Measurements from ENCODE around the gene AXIN2. TPM values are rescaled to one million over a fixed set of nuclear protein-coding genes. Genes with fewer than 3 reads are reported as not detected.
"Not testable (repeated sequence)": the region's sequence is repeated elsewhere in the genome, so short reads cannot be mapped to it uniquely, and the experiment has no call there.

Gene AXIN2
- total RNA-seq, 1 donor, result 8.0 TPM

DNA sequence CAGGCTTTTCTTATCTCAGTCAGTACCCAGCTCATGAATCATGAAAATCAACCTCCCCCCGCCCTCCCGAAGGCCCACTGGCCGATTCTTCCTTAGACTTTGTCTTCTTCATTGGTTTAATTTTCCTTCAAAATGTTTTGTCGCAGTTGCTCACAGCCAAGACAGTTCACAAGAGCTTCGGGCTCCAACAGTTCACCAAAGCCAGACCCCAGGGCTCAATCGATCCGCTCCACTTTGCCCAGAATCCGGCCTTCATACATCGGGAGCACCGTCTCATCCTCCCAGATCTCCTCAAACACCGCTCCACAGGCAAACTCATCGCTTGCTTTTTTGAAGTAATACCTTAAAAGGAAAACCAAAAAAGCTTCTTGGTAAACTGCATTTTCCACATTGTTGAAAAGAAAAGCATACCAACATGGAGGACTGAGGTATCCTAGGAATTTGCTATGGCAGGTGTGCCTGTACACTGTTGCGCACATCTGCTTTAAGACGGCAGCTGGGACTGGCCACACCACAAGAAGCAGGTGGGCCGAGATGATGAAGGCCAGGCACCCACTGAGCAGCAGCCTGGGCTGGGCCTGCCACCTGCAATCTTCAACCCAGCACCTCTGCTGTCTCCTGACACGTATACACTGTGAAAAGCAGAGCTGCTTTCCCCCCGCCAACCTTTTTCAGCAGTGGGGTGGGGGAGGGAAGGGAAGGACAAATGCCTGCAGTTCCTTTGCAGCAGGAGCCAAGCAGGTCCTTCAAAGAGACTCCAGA lies 31.5 kb downstream of the AXIN2 start:
- DNase-seq (ENCODE audit: low read depth), result no peak
- TF ChIP-seq, protein P1, sequence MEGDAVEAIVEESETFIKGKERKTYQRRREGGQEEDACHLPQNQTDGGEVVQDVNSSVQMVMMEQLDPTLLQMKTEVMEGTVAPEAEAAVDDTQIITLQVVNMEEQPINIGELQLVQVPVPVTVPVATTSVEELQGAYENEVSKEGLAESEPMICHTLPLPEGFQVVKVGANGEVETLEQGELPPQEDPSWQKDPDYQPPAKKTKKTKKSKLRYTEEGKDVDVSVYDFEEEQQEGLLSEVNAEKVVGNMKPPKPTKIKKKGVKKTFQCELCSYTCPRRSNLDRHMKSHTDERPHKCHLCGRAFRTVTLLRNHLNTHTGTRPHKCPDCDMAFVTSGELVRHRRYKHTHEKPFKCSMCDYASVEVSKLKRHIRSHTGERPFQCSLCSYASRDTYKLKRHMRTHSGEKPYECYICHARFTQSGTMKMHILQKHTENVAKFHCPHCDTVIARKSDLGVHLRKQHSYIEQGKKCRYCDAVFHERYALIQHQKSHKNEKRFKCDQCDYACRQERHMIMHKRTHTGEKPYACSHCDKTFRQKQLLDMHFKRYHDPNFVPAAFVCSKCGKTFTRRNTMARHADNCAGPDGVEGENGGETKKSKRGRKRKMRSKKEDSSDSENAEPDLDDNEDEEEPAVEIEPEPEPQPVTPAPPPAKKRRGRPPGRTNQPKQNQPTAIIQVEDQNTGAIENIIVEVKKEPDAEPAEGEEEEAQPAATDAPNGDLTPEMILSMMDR (IDR thresholded peaks at IDR 0.05; ENCODE audit: insufficient read depth, low read length), result no peak
- H3K4me3 ChIP-seq (ENCODE audit: low read depth, low read length), result no peak overlapping the region

GRCh38 chr17:65529040-65529633 lies 32.3 kb downstream of the AXIN2 start:
- TF ChIP-seq, protein P1 (IDR thresholded peaks at IDR 0.05; ENCODE audit: insufficient read depth, low read length), result no peak
- DNase-seq (ENCODE audit: low read depth), result no peak

GRCh38 chr17:65527857-65528591 lies 33.4 kb downstream of the AXIN2 start:
- TF ChIP-seq, protein P1 (IDR thresholded peaks at IDR 0.05; ENCODE audit: insufficient read depth, low read length), result no peak
- H3K4me3 ChIP-seq (ENCODE audit: low read depth, low read length), result no peak overlapping the region
- DNase-seq (ENCODE audit: low read depth), result no peak

More at GRCh38 chr17:65529040-65529633, 32.3 kb downstream of the AXIN2 start:
- no peak overlapping the region for H3K4me3 ChIP-seq (ENCODE audit: low read depth, low read length)

GRCh38 chr17:65527381-65527780 lies 34.1 kb downstream of the AXIN2 start:
- TF ChIP-seq, protein P1 (IDR thresholded peaks at IDR 0.05; ENCODE audit: insufficient read depth, low read length), result no peak
- DNase-seq (ENCODE audit: low read depth), result no peak
- no peak overlapping the region for H3K4me3 ChIP-seq (ENCODE audit: low read depth, low read length)

GRCh38 chr17:65526854-65527253 lies 34.6 kb downstream of the AXIN2 start:
- DNase-seq (ENCODE audit: low read depth), result not testable (repeated sequence)

DNA sequence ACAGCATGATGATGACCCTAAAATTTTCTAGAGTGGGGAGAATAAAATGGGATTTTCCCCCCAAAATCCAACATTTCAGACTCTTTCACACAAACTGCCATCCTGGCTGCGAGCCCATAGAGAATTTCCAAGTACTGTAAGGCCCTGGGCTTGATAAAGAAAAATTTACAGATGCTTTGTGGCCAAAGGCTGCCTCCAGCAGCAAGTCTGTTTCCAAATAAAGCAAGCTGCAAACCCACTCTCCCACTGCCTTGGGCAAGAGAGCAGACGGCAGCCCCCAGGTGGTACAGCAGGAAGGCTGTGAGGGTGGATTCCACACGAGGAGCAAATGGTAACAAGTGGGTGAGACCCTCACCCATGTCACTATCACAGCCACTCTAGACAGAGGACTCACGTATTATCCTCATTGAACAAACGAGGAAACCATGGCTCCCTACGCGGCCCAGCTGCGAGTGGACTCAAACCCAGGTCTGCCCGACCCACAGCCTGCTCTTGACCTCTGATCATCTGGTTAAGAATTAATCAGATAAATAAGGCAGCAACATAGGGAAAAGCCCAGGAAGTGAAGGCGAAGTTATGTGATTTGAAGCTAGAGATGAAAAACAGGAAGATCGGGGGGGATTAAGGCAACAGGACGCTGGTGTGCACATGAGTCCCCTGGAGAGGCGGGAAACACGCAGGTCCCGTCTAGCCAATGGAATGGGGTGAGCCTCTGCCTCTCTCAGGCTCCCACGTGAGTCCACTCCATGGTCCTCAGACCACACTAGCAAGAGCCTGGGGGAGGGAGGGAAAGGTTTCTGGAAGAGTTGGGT lies 37.4 kb downstream of the AXIN2 start:
- peak; percentile 45 for DNase-seq (ENCODE audit: low read depth)
- TF ChIP-seq, protein P1 (IDR thresholded peaks at IDR 0.05; ENCODE audit: insufficient read depth, low read length), result no peak
- H3K4me3 ChIP-seq (ENCODE audit: low read depth, low read length), result no peak overlapping the region

More at GRCh38 chr17:65526854-65527253, 34.6 kb downstream of the AXIN2 start:
- not testable (repeated sequence) for H3K4me3 ChIP-seq (ENCODE audit: low read depth, low read length)

Measured in fibroblast of the aortic adventitia (primary cell).